Large intestine (tissue), 3 donors: ENCODE measurements around the gene ARHGAP24. TPM values are rescaled to one million over a fixed set of nuclear protein-coding genes. Genes with fewer than 3 reads are reported as not detected.
A peak's percentile ranks its signal among the peaks of the same experiment; 100 is the strongest.
"Not testable (repeated sequence)": the region's sequence is repeated elsewhere in the genome, so short reads cannot be mapped to it uniquely, and the experiment has no call there.

ENCODE experiments used
- DNase-seq, 2 donors: peaks; one replicate each; pipeline versions ENCODE4 v3.0.0 to v3.0.0-alpha.2; 2013
- H3K27ac ChIP-seq: one replicate; pipeline ENCODE4 v1.5.1; 2013; ENCODE audit warnings: low read length
- H3K27me3 ChIP-seq: 2 replicates; pipeline ENCODE4 v1.6.1; 2013; ENCODE audit warnings: low read length; ENCODE audit not compliant: control insufficient read depth, insufficient read depth
- H3K36me3 ChIP-seq: 2 replicates; pipeline ENCODE4 v1.6.1; 2013; ENCODE audit warnings: low read length; ENCODE audit not compliant: control insufficient read depth, insufficient read depth
- H3K4me1 ChIP-seq: one replicate; pipeline ENCODE4 v1.6.1; 2013; ENCODE audit warnings: low read length; ENCODE audit not compliant: control insufficient read depth, insufficient read depth
- H3K4me3 ChIP-seq: one replicate; pipeline ENCODE4 v1.5.1; 2013; ENCODE audit warnings: low read length
- H3K9me3 ChIP-seq: one replicate; pipeline ENCODE4 v1.6.1; 2013; ENCODE audit warnings: mild to moderate bottlenecking, low read depth, low read length, moderate library complexity; ENCODE audit not compliant: control insufficient read depth
- WGBS: methylation state at CpG from one replicate; pipeline ENCODE4 v1.1.5; 2013; ENCODE audit warnings: low lambda C conversion rate; ENCODE audit not compliant: insufficient coverage; 5-methylcytosine and 5-hydroxymethylcytosine counted together
- polyA plus RNA-seq: library from polyadenylated mRNA; unstranded; fragments of 120-200 nt; gene quantifications from one replicate; pipeline ENCODE4 v1.2.1, GENCODE V29; 2013

ARHGAP24 gene
- polyA plus RNA-seq, 1 donor, result 6.7 TPM

- not testable (repeated sequence) for H3K27me3 ChIP-seq, H3K9me3 ChIP-seq, H3K36me3 ChIP-seq, DNase-seq, H3K4me3 ChIP-seq, H3K4me1 ChIP-seq, H3K27ac ChIP-seq
- no CpG with 5 or more reads among the region's 6 CpGs for WGBS
Observed at GRCh38 chr4:85853740-85854139, 378.8 kb downstream of the ARHGAP24 start.

- no peaks in the 10 kb centered on the region for H3K4me1 ChIP-seq
- WGBS, result 94% methylated on average over 2 of the region's 2 CpGs
- no peak for DNase-seq
- no peak overlapping the region for H3K4me3 ChIP-seq
- H3K27me3 ChIP-seq, result no peaks in the 10 kb centered on the region
- no peaks in the 10 kb centered on the region for H3K36me3 ChIP-seq
- H3K9me3 ChIP-seq, result no peaks in the 10 kb centered on the region
- no peak overlapping the region for H3K27ac ChIP-seq
Observed at GRCh38 chr4:85854546-85854945, 379.6 kb downstream of the ARHGAP24 start.

GRCh38 chr4:85860066-85860740 lies 385.3 kb downstream of the ARHGAP24 start:
- Histone ChIP-seq H3K27me3 (no peaks in the 10 kb centered on the region), H3K4me3 (no peak overlapping the region), H3K4me1 (no peaks in the 10 kb centered on the region), H3K36me3 (no peaks in the 10 kb centered on the region), H3K27ac (no peak overlapping the region), H3K9me3 (no peaks in the 10 kb centered on the region)
- DNase-seq, result no peak
- 65% methylated on average over 4 of the region's 6 CpGs for WGBS

GRCh38 chr4:85861064-85861765 lies 386.3 kb downstream of the ARHGAP24 start:
- Histone ChIP-seq H3K27ac (no peak overlapping the region), H3K4me3 (no peak overlapping the region), H3K4me1 (no peaks in the 10 kb centered on the region), H3K27me3 (no peaks in the 10 kb centered on the region), H3K36me3 (no peaks in the 10 kb centered on the region), H3K9me3 (no peaks in the 10 kb centered on the region)
- 0% methylated on average over 1 of the region's 5 CpGs for WGBS
- DNase-seq, result peak; percentile 54 to 74

GRCh38 chr4:85862896-85863295 lies 387.9 kb downstream of the ARHGAP24 start:
- Histone ChIP-seq H3K27me3 (no peaks in the 10 kb centered on the region), H3K4me1 (no peaks in the 10 kb centered on the region), H3K27ac (no peak overlapping the region), H3K4me3 (no peak overlapping the region), H3K36me3 (no peaks in the 10 kb centered on the region), H3K9me3 (no peaks in the 10 kb centered on the region)
- DNase-seq, result no peak
- no CpG with 5 or more reads among the region's 4 CpGs for WGBS

- DNase-seq, result no peak
- H3K4me3 ChIP-seq, result no peak overlapping the region
- H3K9me3 ChIP-seq, result no peaks in the 10 kb centered on the region
- H3K36me3 ChIP-seq, result no peaks in the 10 kb centered on the region
- no CpG with 5 or more reads among the region's 5 CpGs for WGBS
- no peaks in the 10 kb centered on the region for H3K27me3 ChIP-seq
- no peak overlapping the region for H3K27ac ChIP-seq
- no peaks in the 10 kb centered on the region for H3K4me1 ChIP-seq
Observed at GRCh38 chr4:85864259-85865205, 389.6 kb downstream of the ARHGAP24 start.

GRCh38 chr4:85865256-85865655 lies 390.3 kb downstream of the ARHGAP24 start:
- Histone ChIP-seq H3K9me3 (no peaks in the 10 kb centered on the region), H3K36me3 (no peaks in the 10 kb centered on the region), H3K27ac (no peak overlapping the region), H3K27me3 (no peaks in the 10 kb centered on the region), H3K4me3 (no peak overlapping the region), H3K4me1 (no peaks in the 10 kb centered on the region)
- no peak for DNase-seq

- Histone ChIP-seq H3K4me1 (no peaks in the 10 kb centered on the region), H3K36me3 (no peaks in the 10 kb centered on the region), H3K27ac (no peak overlapping the region), H3K4me3 (no peak overlapping the region), H3K27me3 (no peaks in the 10 kb centered on the region), H3K9me3 (no peaks in the 10 kb centered on the region)
- no CpG with 5 or more reads among the region's 1 CpG for WGBS
- DNase-seq, result no peak
Observed at GRCh38 chr4:85866508-85866907, 391.6 kb downstream of the ARHGAP24 start.

- no peak for DNase-seq
- Histone ChIP-seq H3K4me3 (no peak overlapping the region), H3K27me3 (no peaks in the 10 kb centered on the region), H3K27ac (no peak overlapping the region), H3K9me3 (no peaks in the 10 kb centered on the region), H3K36me3 (no peaks in the 10 kb centered on the region), H3K4me1 (no peaks in the 10 kb centered on the region)
- WGBS, result 83% methylated on average over 1 of the region's 1 CpG
Observed at GRCh38 chr4:85867271-85867670, 392.3 kb downstream of the ARHGAP24 start.

- Histone ChIP-seq H3K27me3 (no peaks in the 10 kb centered on the region), H3K9me3 (no peaks in the 10 kb centered on the region), H3K27ac (no peak overlapping the region), H3K4me1 (no peaks in the 10 kb centered on the region), H3K4me3 (no peak overlapping the region), H3K36me3 (no peaks in the 10 kb centered on the region)
- no peak for DNase-seq
- 50% methylated on average over 2 of the region's 5 CpGs for WGBS
Observed at GRCh38 chr4:85869181-85869580, 394.2 kb downstream of the ARHGAP24 start.
